ENCODE data around the gene GRID2.

The GRID2 gene

GRCh38 chr4:93061826-93062225, 758.1 kb downstream of the GRID2 start:
- H3K4me3 ChIP-seq (ENCODE audit: low read depth, low read length) = no peak overlapping the region
- TF ChIP-seq CTCF (IDR thresholded peaks at IDR 0.05; ENCODE audit: low read depth, low read length, missing control alignments) = no peak
- DNase-seq (ENCODE audit: low read depth) = no peak

- no peak for TF ChIP-seq CTCF (IDR thresholded peaks at IDR 0.05; ENCODE audit: low read depth, low read length, missing control alignments)
- no peak for DNase-seq (ENCODE audit: low read depth)
- H3K4me3 ChIP-seq (ENCODE audit: low read depth, low read length) = no peak overlapping the region
These were observed 759.6 kb downstream of the GRID2 start for GRCh38 chr4:93063325-93063724.

- no peak for TF ChIP-seq CTCF (IDR thresholded peaks at IDR 0.05; ENCODE audit: low read depth, low read length, missing control alignments)
- DNase-seq (ENCODE audit: low read depth) = no peak
- H3K4me3 ChIP-seq (ENCODE audit: low read depth, low read length) = no peak overlapping the region
These were observed 762.0 kb downstream of the GRID2 start for GRCh38 chr4:93065790-93066189.

- TF ChIP-seq CTCF (IDR thresholded peaks at IDR 0.05; ENCODE audit: low read depth, low read length, missing control alignments) = no peak
- no peak for DNase-seq (ENCODE audit: low read depth)
- H3K4me3 ChIP-seq (ENCODE audit: low read depth, low read length) = no peak overlapping the region
These were observed 763.0 kb downstream of the GRID2 start for GRCh38 chr4:93066749-93067148.

GRCh38 chr4:93072292-93072691, 768.5 kb downstream of the GRID2 start:
- H3K4me3 ChIP-seq (ENCODE audit: low read depth, low read length) = no peak overlapping the region
- no peak for TF ChIP-seq CTCF (IDR thresholded peaks at IDR 0.05; ENCODE audit: low read depth, low read length, missing control alignments)
- no peak for DNase-seq (ENCODE audit: low read depth)

- no peak for DNase-seq (ENCODE audit: low read depth)
- no peak for TF ChIP-seq CTCF (IDR thresholded peaks at IDR 0.05; ENCODE audit: low read depth, low read length, missing control alignments)
- H3K4me3 ChIP-seq (ENCODE audit: low read depth, low read length) = no peak overlapping the region
These were observed 776.5 kb downstream of the GRID2 start for GRCh38 chr4:93080316-93080715.

GRCh38 chr4:93084599-93085305, 781.0 kb downstream of the GRID2 start:
- DNase-seq (ENCODE audit: low read depth) = no peak
- no peak overlapping the region for H3K4me3 ChIP-seq (ENCODE audit: low read depth, low read length)
- no peak for TF ChIP-seq CTCF (IDR thresholded peaks at IDR 0.05; ENCODE audit: low read depth, low read length, missing control alignments)

All from GM12864 (cell line).